GM12872 (cell line): ENCODE measurements around the gene ZNF771.

Experiments used
- TF ChIP-seq, protein P1 (sequence below): IDR thresholded peaks from 3 replicates; pipeline ENCODE4 v1.5.1; 2011; ENCODE audit warnings: low read depth, mild to moderate bottlenecking, low read length, moderate library complexity; ENCODE audit not compliant: insufficient read depth

ZNF771 gene

GRCh38 chr16:30417529-30418349, 10.3 kb downstream of the ZNF771 start:
- TF ChIP-seq, protein P1, sequence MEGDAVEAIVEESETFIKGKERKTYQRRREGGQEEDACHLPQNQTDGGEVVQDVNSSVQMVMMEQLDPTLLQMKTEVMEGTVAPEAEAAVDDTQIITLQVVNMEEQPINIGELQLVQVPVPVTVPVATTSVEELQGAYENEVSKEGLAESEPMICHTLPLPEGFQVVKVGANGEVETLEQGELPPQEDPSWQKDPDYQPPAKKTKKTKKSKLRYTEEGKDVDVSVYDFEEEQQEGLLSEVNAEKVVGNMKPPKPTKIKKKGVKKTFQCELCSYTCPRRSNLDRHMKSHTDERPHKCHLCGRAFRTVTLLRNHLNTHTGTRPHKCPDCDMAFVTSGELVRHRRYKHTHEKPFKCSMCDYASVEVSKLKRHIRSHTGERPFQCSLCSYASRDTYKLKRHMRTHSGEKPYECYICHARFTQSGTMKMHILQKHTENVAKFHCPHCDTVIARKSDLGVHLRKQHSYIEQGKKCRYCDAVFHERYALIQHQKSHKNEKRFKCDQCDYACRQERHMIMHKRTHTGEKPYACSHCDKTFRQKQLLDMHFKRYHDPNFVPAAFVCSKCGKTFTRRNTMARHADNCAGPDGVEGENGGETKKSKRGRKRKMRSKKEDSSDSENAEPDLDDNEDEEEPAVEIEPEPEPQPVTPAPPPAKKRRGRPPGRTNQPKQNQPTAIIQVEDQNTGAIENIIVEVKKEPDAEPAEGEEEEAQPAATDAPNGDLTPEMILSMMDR: peak; percentile 35; the same call in 2 of the 3 replicates

- TF ChIP-seq, protein P1: no peak
Measured at GRCh38 chr16:30418350-30419181, 11.2 kb downstream of the ZNF771 start.

DNA sequence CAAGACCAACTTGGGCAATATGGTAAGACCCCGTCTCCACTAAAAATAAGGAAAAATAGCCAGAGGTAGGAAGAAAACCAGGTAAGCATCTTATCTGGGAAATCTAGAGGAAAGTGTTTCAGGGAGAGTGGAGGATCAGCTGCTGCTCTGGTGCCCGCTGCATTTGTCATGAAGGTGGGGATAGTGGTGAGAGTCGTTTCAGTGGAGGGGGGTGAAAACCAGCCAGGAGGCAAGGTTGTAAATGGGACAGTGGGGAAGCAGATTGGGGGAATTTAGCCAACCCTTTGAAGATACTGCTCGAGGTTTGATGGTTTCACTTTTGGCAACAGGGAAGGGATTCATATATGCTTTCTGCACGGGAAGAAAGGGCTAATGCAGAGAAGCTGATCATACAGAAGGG, 13.6 kb downstream of the ZNF771 start:
- TF ChIP-seq, protein P1: no peak

DNA sequence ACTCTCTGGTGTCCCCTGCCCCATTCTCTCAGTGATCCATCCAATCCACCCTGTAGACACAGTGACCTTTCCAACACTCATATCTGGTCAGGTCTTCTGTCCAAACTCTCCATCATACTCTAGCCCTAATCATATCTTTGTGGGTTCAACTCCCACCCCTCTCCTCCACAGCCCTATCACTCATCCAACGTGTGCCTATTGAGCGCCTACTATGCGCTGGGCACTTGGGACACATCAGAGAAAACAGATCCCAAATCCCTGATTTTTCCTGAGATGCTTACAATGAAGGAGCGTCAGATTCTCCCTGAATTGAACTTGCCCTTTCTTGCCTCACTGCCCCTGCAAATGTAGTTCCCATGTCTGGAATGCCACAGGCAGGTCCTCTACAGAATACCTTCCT, 20.6 kb downstream of the ZNF771 start:
- TF ChIP-seq, protein P1: no peak

DNA sequence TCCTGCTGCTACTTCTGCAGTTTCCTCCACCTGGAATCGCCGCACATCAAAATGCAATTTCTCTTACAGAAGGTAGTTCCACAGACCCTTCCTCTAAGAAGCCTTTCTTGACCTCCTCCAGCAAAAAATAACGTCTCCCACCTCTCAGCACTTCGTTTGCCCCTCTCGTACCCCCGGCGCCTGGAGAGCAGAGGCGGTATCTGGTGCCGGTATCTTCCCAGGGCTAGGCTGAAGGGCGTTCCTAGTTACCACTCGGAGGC, 21.9 kb downstream of the ZNF771 start:
- TF ChIP-seq, protein P1: no peak

- TF ChIP-seq, protein P1: peak; percentile 84
Measured at GRCh38 chr16:30429678-30430427, 22.4 kb downstream of the ZNF771 start, which contains the start of gene DCTPP1. Gene DCTPP1 (minus strand): TSS chr16:30430030. CDS start chr16:30429980, 50 bp downstream.
